Fibroblast of the conjunctiva (primary cell): ENCODE data around the gene CNR2.
"Not testable (repeated sequence)": the region's sequence is repeated elsewhere in the genome, so short reads cannot be mapped to it uniquely, and the experiment has no call there.

Experiments
- DNase-seq: peaks from one replicate; pipeline ENCODE4 v3.0.0-alpha.2; 2010; ENCODE audit warnings: low read depth

Gene CNR2

GRCh38 chr1:23885222-23885621 lies 27.9 kb downstream of the CNR2 start:
- no peak for DNase-seq

- no peak for DNase-seq
Observed at GRCh38 chr1:23882746-23883145, 30.4 kb downstream of the CNR2 start.

GRCh38 chr1:23879809-23880208 lies 33.4 kb downstream of the CNR2 start:
- no peak for DNase-seq

GRCh38 chr1:23878668-23879067 lies 34.5 kb downstream of the CNR2 start:
- DNase-seq, result no peak

GRCh38 chr1:23875382-23875781 lies 37.8 kb downstream of the CNR2 start:
- no peak for DNase-seq

- no peak for DNase-seq
Observed at GRCh38 chr1:23872421-23872820, 40.7 kb downstream of the CNR2 start.

GRCh38 chr1:23869051-23869450 lies 44.1 kb downstream of the CNR2 start:
- DNase-seq, result no peak

GRCh38 chr1:23868557-23869016 lies 44.6 kb downstream of the CNR2 start:
- DNase-seq, result no peak

GRCh38 chr1:23867895-23868556 lies 45.1 kb downstream of the CNR2 start, which contains the start of gene FUCA1:
Gene FUCA1 (minus strand): TSS chr1:23868290. CDS start chr1:23868286, 4 bp downstream.
- peak; percentile 72 for DNase-seq

- DNase-seq, result no peak
Observed at GRCh38 chr1:23867542-23867894, 45.6 kb downstream of the CNR2 start.

GRCh38 chr1:23865543-23865930 lies 47.6 kb downstream of the CNR2 start:
- DNase-seq, result no peak

GRCh38 chr1:23864801-23865542 lies 48.2 kb downstream of the CNR2 start:
- no peak for DNase-seq

GRCh38 chr1:23862640-23863039 lies 50.5 kb downstream of the CNR2 start:
- DNase-seq, result no peak

- DNase-seq, result no peak
Observed at GRCh38 chr1:23854568-23854967, 58.6 kb downstream of the CNR2 start.

GRCh38 chr1:23853124-23853523 lies 60.0 kb downstream of the CNR2 start:
- not testable (repeated sequence) for DNase-seq

GRCh38 chr1:23851406-23851805 lies 61.8 kb downstream of the CNR2 start:
- DNase-seq, result not testable (repeated sequence)

- no peak for DNase-seq
Observed at GRCh38 chr1:23848673-23849616, 64.2 kb downstream of the CNR2 start.

- not testable (repeated sequence) for DNase-seq
Observed at GRCh38 chr1:23847482-23848095, 65.6 kb downstream of the CNR2 start.

GRCh38 chr1:23845163-23845562 lies 68.0 kb downstream of the CNR2 start:
- DNase-seq, result no peak

- DNase-seq, result no peak
Observed at GRCh38 chr1:23843644-23844043, 69.5 kb downstream of the CNR2 start.

- DNase-seq, result peak; percentile 5
Observed at GRCh38 chr1:23838401-23838866, 74.7 kb downstream of the CNR2 start.

- DNase-seq, result no peak
Observed at GRCh38 chr1:23837908-23838307, 75.3 kb downstream of the CNR2 start.
